SK-N-SH (cell line): ENCODE data around the gene IFI6. TPM values are rescaled to one million over a fixed set of nuclear protein-coding genes. Genes with fewer than 3 reads are reported as not detected.

Experiments used
- CTCF ChIA-PET: fragments of 300-600, 350-600 bp; formaldehyde crosslinking; extraction: SDS; loops from one replicate; lab custom pipeline; 2021; lab: Yijun Ruan, JAX
- POLR2A ChIA-PET: fragments of 350-600 bp; sonication (Branson Sonifier 250); formaldehyde crosslinking; extraction: SDS; loops from one replicate; lab custom pipeline; 2020; ENCODE audit warnings: antibody characterized with exemption, inconsistent platforms; lab: Yijun Ruan, JAX
- DNase-seq: peaks from one replicate; pipeline ENCODE4 v3.0.0; 2012
- H2AFZ ChIP-seq: fragments of 200-600 bp; sonication (generic); 2 replicates; pipeline ENCODE4 v1.8.1; 2016; ENCODE audit warnings: antibody characterized with exemption, mild to moderate bottlenecking, low read depth
- H3F3A ChIP-seq: fragments of 200-600 bp; sonication (generic); replicated peaks from 2 replicates; pipeline ENCODE3; 2016; ENCODE audit warnings: antibody characterized with exemption, mild to moderate bottlenecking; ENCODE audit not compliant: insufficient read depth
- H3K27ac ChIP-seq, 2 experiments: fragments of 200-500 bp in 1 of 2; fragments of 200-600 bp in 1 of 2; sonication (Bioruptor generic) in 1 of 2; sonication (generic), shearing (Covaris generic) in 1 of 2; 2 replicates each; pipeline versions ENCODE4 v1.5.1 to v1.6.1; 2014 to 2016; ENCODE audit warnings: low read depth in 2 of 2, inconsistent platforms in 1 of 2, low read length in 1 of 2, mild to moderate bottlenecking in 1 of 2, mixed read lengths in 1 of 2
- H3K27me3 ChIP-seq: fragments of 200-600 bp; sonication (generic), shearing (Covaris generic); 2 replicates; pipeline ENCODE4 v1.6.1; 2016; ENCODE audit warnings: mixed run types; ENCODE audit not compliant: insufficient read depth
- H3K36me3 ChIP-seq, 2 experiments: fragments of 200-500 bp in 1 of 2; fragments of 200-600 bp in 1 of 2; sonication (Bioruptor generic) in 1 of 2; sonication (generic) in 1 of 2; replicated peaks in 1 of 2; 2 replicates each; pipeline versions ENCODE3 to v1.5.1; 2014 to 2016; ENCODE audit warnings: low read length in 1 of 2, mild to moderate bottlenecking in 1 of 2; ENCODE audit not compliant: insufficient read depth in 2 of 2, control insufficient read depth in 1 of 2
- H3K4me1 ChIP-seq, 2 experiments: fragments of 200-500 bp in 1 of 2; fragments of 200-600 bp in 1 of 2; sonication (Bioruptor generic) in 1 of 2; sonication (generic), shearing (Covaris generic) in 1 of 2; 2 replicates each; pipeline versions ENCODE4 v1.5.1 to v1.6.1; 2014 to 2016; ENCODE audit warnings: low read depth in 1 of 2, low read length in 1 of 2, mixed run types in 1 of 2; ENCODE audit not compliant: insufficient read depth in 2 of 2, control insufficient read depth in 1 of 2
- H3K4me2 ChIP-seq: fragments of 200-600 bp; sonication (generic), shearing (Covaris generic); 2 replicates; pipeline ENCODE4 v1.6.1; 2017; ENCODE audit warnings: mixed run types
- H3K4me3 ChIP-seq, 2 experiments: fragments of 200-500 bp in 1 of 2; fragments of 200-600 bp in 1 of 2; sonication (Bioruptor generic) in 1 of 2; sonication (generic), shearing (Covaris generic) in 1 of 2; 2 replicates each; pipeline versions ENCODE4 v1.5.1 to v1.8.1; 2014 to 2016; ENCODE audit warnings: low read depth in 2 of 2, inconsistent platforms in 1 of 2, low read length in 1 of 2, mild to moderate bottlenecking in 1 of 2, mixed read lengths in 1 of 2, moderate library complexity in 1 of 2
- H3K79me2 ChIP-seq: fragments of 200-600 bp; sonication (generic); 2 replicates; pipeline ENCODE4 v1.8.1; 2017; ENCODE audit warnings: mild to moderate bottlenecking; ENCODE audit not compliant: insufficient read depth
- H3K9ac ChIP-seq: fragments of 200-600 bp; sonication (generic); 2 replicates; pipeline ENCODE4 v1.6.1; 2017; ENCODE audit warnings: mixed run types
- H3K9me2 ChIP-seq: fragments of 200-600 bp; sonication (generic); 2 replicates; pipeline ENCODE4 v1.6.1; 2017; ENCODE audit warnings: mixed run types
- H3K9me3 ChIP-seq: fragments of 200-600 bp; sonication (generic); 2 replicates; pipeline ENCODE4 v1.6.1; 2017; ENCODE audit warnings: mixed run types, mild to moderate bottlenecking, moderate library complexity
- H4K20me1 ChIP-seq: fragments of 200-600 bp; sonication (generic); 2 replicates; pipeline ENCODE4 v1.6.1; 2017; ENCODE audit warnings: mild to moderate bottlenecking, mixed run types; ENCODE audit not compliant: insufficient read depth
- CHD2 ChIP-seq: fragments of 150-350 bp; IDR thresholded peaks from 2 replicates; pipeline ENCODE4 v1.6.1; 2018; ENCODE audit warnings: low read length; ENCODE audit not compliant: partially characterized antibody
- EP300 ChIP-seq, 2 experiments: IDR thresholded peaks; 2 replicates each; pipeline versions ENCODE4 v1.4.0 to v1.6.1; 2012; ENCODE audit warnings: borderline replicate concordance in 1 of 2, low read depth in 1 of 2, low read length in 1 of 2
- FOXJ3 ChIP-seq: sonication (generic); formaldehyde crosslinking; IDR thresholded peaks from 2 replicates; pipeline ENCODE4 v1.5.1; 2020; ENCODE audit warnings: mild to moderate bottlenecking, missing genetic modification reagents
- JUND ChIP-seq: IDR thresholded peaks from 2 replicates; pipeline ENCODE4 v1.4.0; 2012
- MEF2A ChIP-seq: IDR thresholded peaks from 2 replicates; pipeline ENCODE4 v1.4.0; 2012; ENCODE audit warnings: low read depth, borderline replicate concordance
- NFIC ChIP-seq: IDR thresholded peaks from 2 replicates; pipeline ENCODE4 v1.4.0; 2012; ENCODE audit warnings: borderline replicate concordance
- NRF1 ChIP-seq: IDR thresholded peaks from 2 replicates; pipeline ENCODE4 v1.6.1; 2012; ENCODE audit warnings: low read depth, mild to moderate bottlenecking, low read length
- POLR2AphosphoS5 ChIP-seq: IDR thresholded peaks from 2 replicates; pipeline ENCODE4 v1.6.1; 2012; ENCODE audit warnings: low read depth, low read length
- RAD21 ChIP-seq: IDR thresholded peaks from 2 replicates; pipeline ENCODE4 v1.6.1; 2012; ENCODE audit warnings: mild to moderate bottlenecking, low read length
- RFX5 ChIP-seq: IDR thresholded peaks from 2 replicates; pipeline ENCODE4 v1.6.1; 2012; ENCODE audit warnings: mild to moderate bottlenecking, improper control_type of control experiment, low read length
- SMC3 ChIP-seq: IDR thresholded peaks from 2 replicates; pipeline ENCODE4 v1.6.1; 2012; ENCODE audit warnings: low read depth, low read length, improper control_type of control experiment
- TAF1 ChIP-seq: IDR thresholded peaks from 2 replicates; pipeline ENCODE4 v1.6.1; 2012; ENCODE audit warnings: low read depth, mild to moderate bottlenecking, low read length, moderate library complexity, borderline replicate concordance
- WGBS: methylation state at CpG from one replicate; pipeline ENCODE4 v1.1.6; 2017; ENCODE audit warnings: low lambda C conversion rate; 5-methylcytosine and 5-hydroxymethylcytosine counted together
- polyA plus RNA-seq, 3 experiments: library from polyadenylated mRNA; depleted of rRNA; stranded (reverse); fragments of >200 nt; gene quantifications; 2 replicates each; pipeline ENCODE4 v1.2.3, GENCODE V29; 2012
- TF ChIP-seq, protein P1 (sequence below): IDR thresholded peaks from 2 replicates; pipeline ENCODE4; 2012
- TF ChIP-seq, protein P2 (sequence below): fragments of 150-350 bp; IDR thresholded peaks from 2 replicates; pipeline ENCODE4 v1.6.1; 2016; ENCODE audit warnings: mild to moderate bottlenecking, low read depth, low read length
- TF ChIP-seq, protein P3 (sequence below): fragments of 150-350 bp; IDR thresholded peaks from 2 replicates; pipeline ENCODE4 v1.6.1; 2017; ENCODE audit warnings: antibody characterized with exemption, low read length, low read depth, borderline replicate concordance
- TF ChIP-seq, protein P4 (sequence below): IDR thresholded peaks from 2 replicates; pipeline ENCODE4 v1.6.1; 2012; ENCODE audit warnings: mild to moderate bottlenecking, low read depth, low read length, moderate library complexity

The IFI6 gene
- polyA plus RNA-seq, 1 of the 3 experiments (the other 2 are of a cell fraction): 35.6 TPM

DNA sequence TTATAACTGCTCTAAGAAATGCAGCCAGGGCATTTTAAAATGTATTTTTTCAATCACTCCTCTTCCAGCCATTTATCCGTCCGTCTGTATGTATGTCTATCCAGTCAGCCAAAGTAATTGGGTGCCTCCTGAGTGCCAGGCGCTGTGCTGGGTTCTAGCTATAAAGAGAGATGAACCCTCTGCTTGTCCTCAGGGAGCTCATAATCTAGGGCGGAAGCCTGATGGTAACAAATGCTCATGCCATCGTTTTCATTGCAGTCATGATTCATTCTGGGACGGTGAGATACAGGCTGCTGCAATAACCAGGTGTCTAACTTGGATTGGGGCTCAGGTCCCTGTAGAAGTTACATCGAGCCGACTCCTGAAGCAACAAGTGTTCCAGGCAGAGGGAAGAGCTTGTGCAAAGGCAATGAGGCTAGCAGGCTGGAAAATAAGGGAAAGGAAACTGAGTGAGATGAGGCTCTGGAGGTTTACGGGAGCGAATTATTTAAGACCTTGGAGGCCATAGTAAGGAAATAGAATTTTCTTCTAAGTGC lies 11.6 kb downstream of the IFI6 start:
- Histone ChIP-seq H3K9me2 (no peaks in the 10 kb centered on the region), H3F3A (peaks cover 6% of the 10 kb centered on the region), H3K4me3 (peak overlapping the region; percentile 38 to 47; a peak in 3 of 4 replicates), H2AFZ (peak overlapping the region; percentile 75), H3K79me2 (no peaks in the 10 kb centered on the region), H3K9ac (no peak overlapping the region), H3K9me3 (no peaks in the 10 kb centered on the region), H4K20me1 (no peaks in the 10 kb centered on the region), H3K27me3 (no peaks in the 10 kb centered on the region), H3K4me2 (peak overlapping the region; percentile 50; the same call in 1 of the 2 replicates), H3K4me1 (peaks cover 6 to 9% of the 10 kb centered on the region in 2 experiments; a peak in 2 of 4 replicates), H3K36me3 (no peaks in the 10 kb centered on the region), H3K27ac (no peak overlapping the region)
- POLR2A ChIA-PET: no interaction called here
- CTCF ChIA-PET: interaction anchor here (1.0 to 18.4 kb wide), 9 partner anchors 9 to 364 kb away, joined by 3 to 526 read pairs (median 5); partner anchors contain the start of gene AHDC1
- TF ChIP-seq MEF2A: no peak
- TF ChIP-seq, protein P1, sequence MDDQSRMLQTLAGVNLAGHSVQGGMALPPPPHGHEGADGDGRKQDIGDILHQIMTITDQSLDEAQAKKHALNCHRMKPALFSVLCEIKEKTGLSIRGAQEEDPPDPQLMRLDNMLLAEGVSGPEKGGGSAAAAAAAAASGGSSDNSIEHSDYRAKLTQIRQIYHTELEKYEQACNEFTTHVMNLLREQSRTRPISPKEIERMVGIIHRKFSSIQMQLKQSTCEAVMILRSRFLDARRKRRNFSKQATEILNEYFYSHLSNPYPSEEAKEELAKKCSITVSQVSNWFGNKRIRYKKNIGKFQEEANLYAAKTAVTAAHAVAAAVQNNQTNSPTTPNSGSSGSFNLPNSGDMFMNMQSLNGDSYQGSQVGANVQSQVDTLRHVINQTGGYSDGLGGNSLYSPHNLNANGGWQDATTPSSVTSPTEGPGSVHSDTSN: no peak
- TF ChIP-seq RAD21: no peak
- TF ChIP-seq NRF1: no peak
- no peak for TF ChIP-seq RFX5
- TF ChIP-seq FOXJ3 (CRISPR knock-in tag): no peak
- TF ChIP-seq, protein P2, sequence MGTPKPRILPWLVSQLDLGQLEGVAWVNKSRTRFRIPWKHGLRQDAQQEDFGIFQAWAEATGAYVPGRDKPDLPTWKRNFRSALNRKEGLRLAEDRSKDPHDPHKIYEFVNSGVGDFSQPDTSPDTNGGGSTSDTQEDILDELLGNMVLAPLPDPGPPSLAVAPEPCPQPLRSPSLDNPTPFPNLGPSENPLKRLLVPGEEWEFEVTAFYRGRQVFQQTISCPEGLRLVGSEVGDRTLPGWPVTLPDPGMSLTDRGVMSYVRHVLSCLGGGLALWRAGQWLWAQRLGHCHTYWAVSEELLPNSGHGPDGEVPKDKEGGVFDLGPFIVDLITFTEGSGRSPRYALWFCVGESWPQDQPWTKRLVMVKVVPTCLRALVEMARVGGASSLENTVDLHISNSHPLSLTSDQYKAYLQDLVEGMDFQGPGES: no peak
- TF ChIP-seq NFIC: no peak
- TF ChIP-seq SMC3: no peak
- TF ChIP-seq JUND: no peak
- no peak for TF ChIP-seq CHD2
- no peak for TF ChIP-seq POLR2AphosphoS5
- TF ChIP-seq EP300 (IDR thresholded peaks at IDR 0.05; ENCODE audit: borderline replicate concordance in 1 of 2, low read depth in 1 of 2, low read length in 1 of 2): no peak
- TF ChIP-seq, protein P3, sequence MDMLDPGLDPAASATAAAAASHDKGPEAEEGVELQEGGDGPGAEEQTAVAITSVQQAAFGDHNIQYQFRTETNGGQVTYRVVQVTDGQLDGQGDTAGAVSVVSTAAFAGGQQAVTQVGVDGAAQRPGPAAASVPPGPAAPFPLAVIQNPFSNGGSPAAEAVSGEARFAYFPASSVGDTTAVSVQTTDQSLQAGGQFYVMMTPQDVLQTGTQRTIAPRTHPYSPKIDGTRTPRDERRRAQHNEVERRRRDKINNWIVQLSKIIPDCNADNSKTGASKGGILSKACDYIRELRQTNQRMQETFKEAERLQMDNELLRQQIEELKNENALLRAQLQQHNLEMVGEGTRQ: no peak
- TF ChIP-seq TAF1: no peak
- TF ChIP-seq, protein P4, sequence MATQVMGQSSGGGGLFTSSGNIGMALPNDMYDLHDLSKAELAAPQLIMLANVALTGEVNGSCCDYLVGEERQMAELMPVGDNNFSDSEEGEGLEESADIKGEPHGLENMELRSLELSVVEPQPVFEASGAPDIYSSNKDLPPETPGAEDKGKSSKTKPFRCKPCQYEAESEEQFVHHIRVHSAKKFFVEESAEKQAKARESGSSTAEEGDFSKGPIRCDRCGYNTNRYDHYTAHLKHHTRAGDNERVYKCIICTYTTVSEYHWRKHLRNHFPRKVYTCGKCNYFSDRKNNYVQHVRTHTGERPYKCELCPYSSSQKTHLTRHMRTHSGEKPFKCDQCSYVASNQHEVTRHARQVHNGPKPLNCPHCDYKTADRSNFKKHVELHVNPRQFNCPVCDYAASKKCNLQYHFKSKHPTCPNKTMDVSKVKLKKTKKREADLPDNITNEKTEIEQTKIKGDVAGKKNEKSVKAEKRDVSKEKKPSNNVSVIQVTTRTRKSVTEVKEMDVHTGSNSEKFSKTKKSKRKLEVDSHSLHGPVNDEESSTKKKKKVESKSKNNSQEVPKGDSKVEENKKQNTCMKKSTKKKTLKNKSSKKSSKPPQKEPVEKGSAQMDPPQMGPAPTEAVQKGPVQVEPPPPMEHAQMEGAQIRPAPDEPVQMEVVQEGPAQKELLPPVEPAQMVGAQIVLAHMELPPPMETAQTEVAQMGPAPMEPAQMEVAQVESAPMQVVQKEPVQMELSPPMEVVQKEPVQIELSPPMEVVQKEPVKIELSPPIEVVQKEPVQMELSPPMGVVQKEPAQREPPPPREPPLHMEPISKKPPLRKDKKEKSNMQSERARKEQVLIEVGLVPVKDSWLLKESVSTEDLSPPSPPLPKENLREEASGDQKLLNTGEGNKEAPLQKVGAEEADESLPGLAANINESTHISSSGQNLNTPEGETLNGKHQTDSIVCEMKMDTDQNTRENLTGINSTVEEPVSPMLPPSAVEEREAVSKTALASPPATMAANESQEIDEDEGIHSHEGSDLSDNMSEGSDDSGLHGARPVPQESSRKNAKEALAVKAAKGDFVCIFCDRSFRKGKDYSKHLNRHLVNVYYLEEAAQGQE: no peak
- DNase-seq: no peak
- WGBS: 81% methylated on average over 10 of the region's 10 CpGs
